Skin epidermis (tissue), 12 donors: ENCODE data around the gene TBC1D22A.
"Not testable (repeated sequence)": the region's sequence is repeated elsewhere in the genome, so short reads cannot be mapped to it uniquely, and the experiment has no call there.

Experiments
- H3K27ac ChIP-seq, 21 experiments: fragments of 200-600 bp; sonication (generic) in 11 of 21; one replicate each; pipeline ENCODE4 v1.5.0; 2020; ENCODE audit warnings: mild to moderate bottlenecking in 3 of 21, inconsistent platforms in 2 of 21, moderate library complexity in 2 of 21
- H3K4me3 ChIP-seq, 7 experiments: fragments of 200-600 bp; sonication (generic) in 2 of 7; one replicate each; pipeline ENCODE4 v1.5.0; 2020; ENCODE audit warnings: inconsistent platforms in 2 of 7, mild to moderate bottlenecking in 2 of 7, moderate library complexity in 1 of 7

Gene TBC1D22A, protein sequence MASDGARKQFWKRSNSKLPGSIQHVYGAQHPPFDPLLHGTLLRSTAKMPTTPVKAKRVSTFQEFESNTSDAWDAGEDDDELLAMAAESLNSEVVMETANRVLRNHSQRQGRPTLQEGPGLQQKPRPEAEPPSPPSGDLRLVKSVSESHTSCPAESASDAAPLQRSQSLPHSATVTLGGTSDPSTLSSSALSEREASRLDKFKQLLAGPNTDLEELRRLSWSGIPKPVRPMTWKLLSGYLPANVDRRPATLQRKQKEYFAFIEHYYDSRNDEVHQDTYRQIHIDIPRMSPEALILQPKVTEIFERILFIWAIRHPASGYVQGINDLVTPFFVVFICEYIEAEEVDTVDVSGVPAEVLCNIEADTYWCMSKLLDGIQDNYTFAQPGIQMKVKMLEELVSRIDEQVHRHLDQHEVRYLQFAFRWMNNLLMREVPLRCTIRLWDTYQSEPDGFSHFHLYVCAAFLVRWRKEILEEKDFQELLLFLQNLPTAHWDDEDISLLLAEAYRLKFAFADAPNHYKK

DNA sequence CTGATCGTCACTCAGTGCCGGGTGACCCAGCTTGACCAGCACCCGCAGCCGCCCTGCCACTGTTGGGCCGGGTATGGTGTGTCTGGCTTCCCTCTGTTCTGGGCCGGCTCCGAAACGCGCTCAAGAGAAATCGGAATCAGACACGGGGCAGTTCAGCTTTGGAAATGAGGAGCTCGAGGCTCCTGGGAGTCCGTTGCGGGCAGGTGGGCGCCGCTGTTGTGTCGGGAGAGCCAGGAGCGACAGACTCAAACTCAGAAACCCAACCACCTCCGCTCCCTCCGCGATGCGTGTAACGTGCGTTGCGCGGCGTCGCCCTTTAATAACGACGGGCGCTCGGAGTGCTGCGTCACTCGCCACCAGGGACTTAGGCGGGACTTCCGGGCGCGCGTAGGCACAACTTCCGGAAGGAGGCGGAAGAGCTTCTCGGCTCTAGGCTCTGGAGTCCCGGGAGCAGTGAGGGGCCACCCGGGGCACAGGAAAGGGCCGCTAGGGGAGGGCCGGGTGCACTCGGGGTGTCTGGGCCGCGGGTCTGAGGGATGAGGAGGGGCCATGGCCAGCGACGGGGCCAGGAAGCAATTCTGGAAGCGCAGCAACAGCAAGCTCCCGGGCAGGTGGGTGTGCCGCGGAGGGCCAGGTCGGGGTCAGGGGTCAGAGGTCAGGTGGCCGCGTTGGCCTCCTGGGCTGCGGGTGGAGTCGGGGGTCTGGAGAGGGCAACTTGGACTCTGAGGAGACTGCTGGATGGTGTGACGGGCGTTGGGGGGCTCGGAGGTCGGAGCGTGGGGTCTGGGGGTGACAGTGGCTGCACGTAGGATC, at the start of gene TBC1D22A:
TSS of gene TBC1D22A (plus strand) at position 413 of the 813 bp plus-strand sequence. CDS start at position 550, 137 bp downstream.
- Histone ChIP-seq H3K4me3 (peak within 1 kb of the TSS; percentile 57 to 97 (median 83)), H3K27ac (peak within 1 kb of the TSS; percentile 77 to 99 (median 95))

DNA sequence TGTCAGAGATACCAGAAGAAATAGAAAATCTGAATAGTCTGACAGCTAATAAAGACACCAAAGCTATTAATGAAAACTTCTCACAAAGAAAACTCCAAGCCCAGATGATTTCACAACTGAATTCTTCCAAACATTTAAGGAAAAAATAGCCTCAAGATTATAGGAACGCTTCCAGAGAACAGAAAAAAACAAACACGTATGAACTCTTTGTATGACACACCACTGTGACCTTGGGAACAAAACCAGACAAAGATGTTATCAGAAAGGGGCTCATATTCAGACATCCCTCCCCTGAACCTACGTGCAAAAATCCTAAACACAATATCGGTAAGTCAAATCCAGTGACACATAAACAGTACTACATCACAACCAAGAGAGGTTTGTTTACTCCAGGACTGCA, 47.9 kb upstream of the TBC1D22A start:
- H3K4me3 ChIP-seq: no peak overlapping the region
- peak overlapping the region in 3 of 21 experiments; percentile 2 to 51 (median 21) for H3K27ac ChIP-seq

DNA sequence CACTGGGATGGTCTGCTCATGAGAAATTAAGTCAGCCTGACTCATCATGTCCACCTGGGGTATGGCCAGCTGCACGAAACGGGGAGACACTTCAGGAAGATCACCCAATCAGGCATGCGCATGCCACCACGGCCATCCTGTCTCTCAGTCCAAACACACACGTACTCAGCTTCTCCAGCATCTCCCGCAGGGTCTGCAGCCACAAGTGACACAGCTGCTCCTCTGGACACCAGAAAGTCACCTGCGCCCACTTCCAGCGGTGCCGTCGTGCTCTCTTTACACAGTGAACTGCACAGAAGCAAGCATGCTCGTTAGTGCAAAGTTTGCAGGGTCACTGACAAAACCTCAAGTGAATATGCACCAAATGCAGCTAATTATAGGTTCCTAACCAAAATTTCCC, 42.5 kb upstream of the TBC1D22A start:
- no peak overlapping the region for H3K27ac ChIP-seq
- H3K4me3 ChIP-seq: no peak overlapping the region

DNA sequence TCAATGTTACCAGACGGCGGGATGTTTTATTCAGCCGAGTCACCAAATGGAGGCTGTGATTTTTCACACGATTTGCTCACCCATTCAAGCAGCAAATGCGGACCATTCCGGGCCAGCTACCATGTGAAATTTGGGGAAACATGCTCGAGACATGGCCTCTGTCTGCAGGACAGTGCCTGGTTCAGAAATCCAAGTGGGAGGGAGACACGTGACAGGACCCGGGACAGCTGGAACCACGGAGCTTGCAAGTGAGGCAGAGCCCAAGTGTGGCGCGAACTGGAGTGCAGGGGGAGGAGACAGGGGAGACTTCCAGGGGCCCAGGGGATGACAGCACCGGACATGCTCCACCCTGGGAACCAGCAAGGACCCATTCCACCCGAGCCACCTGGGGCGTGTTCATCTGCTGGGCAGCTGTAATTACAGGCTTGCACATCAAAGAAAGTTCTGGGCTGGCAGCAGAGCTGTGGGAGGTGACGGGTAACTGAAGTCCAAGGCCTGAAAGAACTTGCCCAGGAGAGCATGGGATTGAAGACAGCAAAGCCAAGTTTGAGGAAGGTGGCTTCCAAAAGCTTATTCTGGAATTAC, 40.9 kb upstream of the TBC1D22A start:
- Histone ChIP-seq H3K4me3 (no peak overlapping the region), H3K27ac (peak overlapping the region in 1 of 21 experiments; percentile 0)

DNA sequence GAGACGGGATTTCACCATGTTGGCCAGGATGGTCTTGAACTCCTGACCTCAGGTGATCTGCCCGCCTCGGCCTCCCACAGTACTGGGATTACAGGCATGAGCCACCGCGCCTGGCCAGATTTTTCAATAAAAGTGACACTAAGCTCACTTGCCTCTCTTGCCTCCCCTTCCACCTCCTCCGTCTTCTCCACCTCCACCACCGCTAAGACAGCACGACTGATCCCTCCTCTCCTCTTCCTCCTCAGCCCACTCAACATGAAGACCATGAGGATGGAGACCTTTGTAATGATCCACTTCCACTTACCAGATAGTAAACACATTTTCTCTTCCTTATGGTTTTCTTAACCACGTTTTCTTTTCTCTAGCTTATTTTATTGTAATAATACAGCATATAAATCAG, 38.6 kb upstream of the TBC1D22A start:
- Histone ChIP-seq H3K4me3 (no peak overlapping the region), H3K27ac (no peak overlapping the region)

DNA sequence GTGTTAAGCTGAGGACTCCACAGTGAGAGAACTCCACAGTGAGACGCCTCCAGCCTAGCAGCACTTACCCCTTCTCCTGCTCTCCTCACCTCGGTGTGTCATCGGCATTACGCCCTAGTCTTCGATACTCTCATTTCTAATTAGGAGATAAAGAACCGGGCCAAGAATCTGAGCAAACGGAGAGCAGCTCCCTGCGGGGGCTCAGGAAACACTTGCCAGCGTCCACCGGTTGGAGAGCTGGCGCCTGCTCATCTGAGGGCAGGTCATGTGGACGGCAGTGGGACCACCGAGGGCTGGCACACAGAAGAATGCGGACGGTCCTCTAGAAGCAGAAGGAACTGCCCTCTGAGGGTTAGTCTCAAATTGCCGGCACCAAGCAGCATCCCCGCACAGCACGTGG, 37.4 kb upstream of the TBC1D22A start:
- Histone ChIP-seq H3K27ac (no peak overlapping the region), H3K4me3 (no peak overlapping the region)

DNA sequence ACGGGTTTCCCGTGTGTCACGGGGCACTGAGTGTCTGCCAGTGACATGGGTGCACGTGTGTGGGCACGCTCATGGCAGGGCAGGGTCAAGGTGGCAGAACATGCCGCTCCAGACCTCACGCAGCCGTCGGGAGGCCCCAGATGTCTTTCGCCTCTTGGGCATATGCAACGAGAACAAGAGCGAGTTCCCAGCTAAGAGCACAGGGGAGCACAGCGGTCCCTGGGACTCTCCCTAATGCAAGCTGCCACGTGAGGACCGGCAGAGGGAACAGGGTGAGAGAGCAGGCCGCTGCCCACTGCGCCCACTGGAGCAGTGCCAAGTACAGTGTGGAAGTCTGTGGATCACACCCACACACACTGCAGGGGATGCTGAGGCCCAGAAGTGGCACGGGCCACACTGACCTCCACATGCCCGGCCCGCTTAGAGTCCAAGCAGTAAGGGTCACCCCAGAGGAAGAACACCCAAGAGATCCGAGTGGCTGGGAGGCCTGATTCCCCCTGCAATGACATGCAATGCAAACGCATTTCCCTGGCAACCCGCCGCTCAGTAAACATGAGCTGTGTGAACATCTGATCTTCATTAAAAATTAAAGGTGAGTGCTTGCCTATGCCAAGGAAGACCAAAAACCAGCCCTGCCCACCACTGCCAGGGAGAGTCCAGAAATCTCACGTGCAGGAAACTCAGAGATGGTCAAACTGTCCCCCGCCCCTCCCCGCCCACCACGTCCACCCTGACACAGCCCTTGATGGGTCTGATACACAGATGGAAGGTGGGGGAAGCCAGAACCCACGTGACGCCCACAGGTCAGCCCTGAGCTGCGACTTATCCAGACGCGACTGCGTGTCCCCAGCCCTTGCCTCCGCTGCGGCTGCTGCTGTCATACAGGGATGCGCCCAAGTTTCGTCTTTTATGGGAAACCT, 36.1 kb upstream of the TBC1D22A start:
- no peak overlapping the region for H3K4me3 ChIP-seq
- H3K27ac ChIP-seq: peak overlapping the region in 3 of 21 experiments; percentile 1 to 45 (median 26)

DNA sequence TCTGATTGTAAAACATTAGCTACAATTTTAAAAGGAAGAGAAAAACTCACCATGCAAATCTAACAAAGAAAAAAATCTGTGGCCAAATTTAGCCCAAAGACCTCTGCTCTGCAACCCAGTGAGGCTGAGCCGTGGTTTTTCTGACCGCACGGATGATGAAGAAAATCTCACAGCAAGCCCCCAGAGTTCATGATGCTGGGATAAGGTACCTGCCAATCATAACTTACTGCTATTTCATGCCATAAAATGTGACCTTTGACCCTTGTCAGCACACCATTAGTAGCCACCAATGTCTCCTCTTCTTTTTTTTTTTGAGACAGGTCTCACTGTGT, 35.5 kb upstream of the TBC1D22A start:
- Histone ChIP-seq H3K27ac (no peak overlapping the region), H3K4me3 (no peak overlapping the region)

DNA sequence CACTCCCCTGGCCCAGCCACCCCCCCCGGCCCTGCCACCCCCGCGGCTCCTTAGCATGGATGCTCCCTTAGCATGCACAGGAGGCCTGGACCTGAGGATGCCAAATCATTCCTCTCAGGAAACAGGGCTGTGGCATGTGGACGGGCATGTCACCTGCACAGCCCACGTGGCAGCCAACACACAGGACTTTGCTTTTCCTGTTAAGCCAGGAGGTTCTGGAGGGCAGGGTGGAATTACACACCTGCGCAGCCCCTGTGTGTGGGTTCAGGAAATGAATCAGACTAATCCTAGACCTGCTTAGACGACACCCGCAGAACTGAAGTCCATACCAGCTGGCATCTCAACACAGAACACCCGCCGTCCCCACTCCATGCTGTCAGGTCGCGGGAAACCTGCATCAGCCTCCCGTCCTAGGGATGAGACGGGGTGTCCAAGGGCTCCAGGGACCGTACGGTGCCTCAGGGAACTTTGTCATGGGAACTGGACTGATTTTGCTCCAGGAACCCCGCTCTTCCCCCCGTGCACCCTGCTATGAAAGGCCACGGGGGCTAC, 34.6 kb upstream of the TBC1D22A start:
- Histone ChIP-seq H3K27ac (peak overlapping the region in 2 of 21 experiments; percentile 22 to 35), H3K4me3 (no peak overlapping the region)

DNA sequence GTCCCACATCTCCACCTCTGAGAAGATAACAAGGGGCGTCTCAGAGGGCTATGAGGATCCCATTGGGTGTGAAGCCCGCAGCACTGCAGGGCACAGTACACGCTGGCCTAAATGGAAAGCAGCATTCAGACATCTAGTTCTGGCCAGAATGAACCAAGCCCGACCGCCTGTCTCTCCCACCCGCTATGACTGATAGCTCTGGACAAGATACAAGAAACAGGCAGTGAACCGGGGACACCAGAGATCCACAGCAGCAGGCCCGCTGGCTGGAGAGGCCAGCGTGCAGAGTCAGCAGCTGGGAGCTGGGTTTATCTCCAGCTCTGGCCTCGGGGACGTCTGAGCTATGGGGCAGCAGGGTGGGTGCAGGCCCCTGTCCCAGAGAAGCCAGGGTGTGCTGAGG, 34.0 kb upstream of the TBC1D22A start:
- Histone ChIP-seq H3K27ac (peak overlapping the region in 4 of 21 experiments; percentile 11 to 44 (median 28)), H3K4me3 (no peak overlapping the region)

DNA sequence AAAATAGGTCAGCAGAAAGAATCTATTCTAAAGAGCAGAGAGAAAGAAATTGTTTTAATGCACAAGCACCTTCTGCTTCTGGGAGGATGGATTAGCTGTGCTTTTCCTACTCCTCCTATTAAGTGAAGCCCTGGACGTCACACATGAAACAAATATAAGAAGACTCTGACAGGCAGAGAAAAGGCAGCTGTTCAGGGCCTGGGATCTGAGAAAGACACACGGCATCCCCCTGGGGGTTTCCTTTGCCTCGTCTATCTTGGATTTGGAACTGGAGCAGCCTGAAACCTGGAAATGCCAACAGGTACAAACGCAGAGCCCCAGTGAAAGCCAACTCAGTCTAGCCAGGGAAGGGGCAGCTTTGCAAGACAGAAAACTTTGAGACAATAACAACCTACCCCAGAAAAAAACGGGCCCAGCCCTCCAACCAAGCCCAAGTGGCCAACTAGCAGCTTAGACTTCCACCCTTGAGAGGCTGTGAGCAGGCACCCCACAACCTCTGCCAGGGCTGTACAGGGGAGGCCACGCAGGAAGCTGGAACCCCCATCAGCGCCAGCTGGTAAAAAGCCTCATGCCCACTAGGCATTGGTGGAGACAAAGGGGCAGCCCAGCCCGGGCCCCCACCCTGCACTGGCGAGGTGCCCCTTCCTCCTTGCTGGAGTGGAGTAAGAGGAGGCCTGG, 31.7 kb upstream of the TBC1D22A start:
- H3K27ac ChIP-seq: peak overlapping the region in 10 of 21 experiments; percentile 4 to 70 (median 52)
- H3K4me3 ChIP-seq: no peak overlapping the region

DNA sequence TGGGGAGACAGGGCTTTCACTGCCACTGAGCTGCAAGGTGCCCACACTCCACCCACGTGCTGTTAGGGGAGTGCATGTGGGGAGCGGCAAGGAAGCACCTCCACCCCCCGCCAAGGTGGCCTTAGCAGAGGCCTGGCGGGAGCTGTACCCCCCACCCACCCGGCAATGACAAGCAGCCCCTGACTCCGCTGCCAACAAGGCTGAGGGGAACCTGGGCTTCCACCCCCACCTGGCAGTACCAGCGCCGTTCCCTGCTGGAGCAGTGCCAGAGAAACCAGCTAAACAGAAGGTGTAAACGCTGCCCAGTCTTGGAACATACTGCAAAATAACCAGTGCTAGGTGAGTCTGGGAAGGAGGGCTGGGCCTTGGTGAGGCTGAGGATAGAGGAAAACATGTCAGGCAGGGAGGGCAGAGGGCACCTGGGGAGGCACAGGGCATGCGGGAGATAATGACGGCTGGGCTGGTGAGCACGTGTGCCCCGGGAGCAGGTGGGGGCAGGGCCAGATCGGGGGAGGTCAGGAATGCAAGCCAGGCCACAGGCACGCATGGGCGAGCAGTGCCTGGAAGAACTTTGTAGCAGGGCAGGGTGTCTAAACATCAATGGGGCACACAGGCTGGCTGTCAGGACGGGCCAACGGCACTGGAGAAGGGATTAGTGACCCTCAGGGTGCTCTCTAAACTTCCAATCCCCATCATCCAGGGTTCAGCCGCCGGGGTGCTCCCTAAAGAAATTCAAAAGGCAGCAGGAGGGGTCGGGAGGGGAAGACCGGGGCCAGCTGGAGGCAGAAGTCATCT, 31.0 kb upstream of the TBC1D22A start:
- Histone ChIP-seq H3K4me3 (no peak overlapping the region), H3K27ac (peak overlapping the region in 11 of 21 experiments; percentile 4 to 70 (median 54))

DNA sequence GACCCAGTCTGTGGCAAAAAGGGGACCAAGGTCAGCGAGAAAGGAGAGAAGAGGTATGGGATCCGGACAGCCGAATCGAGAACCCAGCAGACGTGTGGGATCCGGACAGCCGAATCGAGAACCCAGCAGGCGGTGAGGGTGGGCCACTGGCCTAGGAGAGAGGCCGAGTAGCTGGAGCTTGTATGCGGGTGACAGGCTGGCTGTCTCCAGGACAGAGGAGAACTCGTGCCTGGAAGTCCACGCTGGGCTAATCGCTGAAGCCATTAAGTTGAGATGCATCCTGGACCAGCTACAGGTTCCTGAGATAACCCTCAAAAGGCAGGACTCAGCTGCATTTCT, 30.4 kb upstream of the TBC1D22A start:
- H3K4me3 ChIP-seq: no peak overlapping the region
- peak overlapping the region in 5 of 21 experiments; percentile 47 to 70 (median 63) for H3K27ac ChIP-seq

DNA sequence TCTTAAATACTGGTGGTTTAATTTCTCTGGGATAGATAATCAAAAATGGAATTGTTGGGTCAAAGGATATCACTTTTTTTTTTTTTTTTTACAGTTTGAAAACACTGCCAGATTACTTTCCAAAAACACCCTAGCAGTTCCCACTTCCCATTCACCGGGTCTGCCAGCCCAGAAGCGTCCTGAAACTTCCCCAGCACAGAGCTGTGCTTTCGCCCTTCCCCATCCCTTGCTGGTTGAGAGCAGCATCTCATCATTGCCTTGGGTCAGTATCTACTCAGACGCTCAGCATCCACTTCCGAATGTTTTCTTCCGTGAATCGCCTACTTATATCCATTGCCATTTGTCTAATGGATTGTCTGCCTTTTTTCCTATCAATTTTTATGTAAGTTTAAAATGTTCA, 29.9 kb upstream of the TBC1D22A start:
- Histone ChIP-seq H3K4me3 (no peak overlapping the region), H3K27ac (no peak overlapping the region)

DNA sequence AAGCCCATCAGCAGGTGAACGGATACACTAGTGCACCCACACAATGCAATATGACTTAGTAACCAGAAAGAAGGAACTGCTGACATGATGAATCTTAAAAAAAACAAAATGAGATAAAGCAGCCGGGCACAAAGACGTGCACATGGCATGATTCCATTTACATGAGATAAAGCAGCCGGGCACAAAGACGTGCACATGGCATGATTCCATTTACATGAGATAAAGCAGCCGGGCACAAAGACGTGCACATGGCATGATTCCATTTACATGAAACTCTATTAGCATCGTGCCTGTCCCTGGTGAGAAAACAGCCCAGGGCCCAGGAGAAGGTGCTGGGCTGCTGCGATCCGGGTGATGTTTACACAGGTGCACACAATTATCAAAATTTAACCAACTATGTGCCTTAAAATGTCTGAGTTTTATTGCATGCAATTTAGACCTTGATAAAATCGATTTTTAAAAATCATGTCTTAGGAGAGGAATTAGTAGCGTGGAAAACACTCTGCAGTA, 28.2 kb upstream of the TBC1D22A start:
- peak overlapping the region in 7 of 21 experiments; percentile 70 to 96 (median 93) for H3K27ac ChIP-seq
- not testable (repeated sequence) for H3K4me3 ChIP-seq

DNA sequence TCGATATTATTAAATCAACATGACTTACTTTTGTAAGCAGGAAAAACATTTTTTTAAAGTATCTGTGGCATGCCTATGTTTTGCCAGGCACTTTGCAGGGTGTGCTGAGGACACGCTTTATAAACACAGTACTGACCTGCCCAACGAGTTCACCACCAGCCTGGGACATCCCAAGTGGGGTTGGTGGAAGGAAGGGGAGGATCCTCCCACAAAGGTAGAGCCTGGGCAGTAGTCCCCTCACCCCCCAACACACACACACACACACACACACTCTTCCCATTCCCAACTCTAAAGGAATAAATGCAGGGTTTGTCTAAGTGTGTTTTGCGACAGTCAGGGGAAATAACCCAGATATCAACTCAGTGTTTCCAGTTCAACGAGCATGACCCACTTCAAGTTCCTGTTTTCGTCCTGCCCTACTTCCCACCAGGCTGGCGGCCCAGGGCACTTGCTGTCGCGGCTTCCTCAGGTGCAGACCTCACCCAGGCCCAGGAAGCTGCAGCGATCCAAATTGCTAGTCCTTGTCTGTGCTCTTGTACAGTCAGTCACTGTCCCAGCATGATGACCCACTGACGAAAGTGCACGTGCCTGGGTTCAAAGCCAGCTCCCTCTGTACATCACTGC, 27.5 kb upstream of the TBC1D22A start:
- H3K4me3 ChIP-seq: peak overlapping the region in 2 of 7 experiments; percentile 5
- peak overlapping the region in 18 of 21 experiments; percentile 45 to 97 (median 91) for H3K27ac ChIP-seq
